SK-N-SH (cell line): ENCODE measurements around the gene ARL6IP4. TPM values are rescaled to one million over a fixed set of nuclear protein-coding genes. Genes with fewer than 3 reads are reported as not detected.

ENCODE experiments used
- CTCF ChIA-PET: fragments of 300-600, 350-600 bp; formaldehyde crosslinking; extraction: SDS; loops from one replicate; lab custom pipeline; 2021; lab: Yijun Ruan, JAX
- POLR2A ChIA-PET: fragments of 350-600 bp; sonication (Branson Sonifier 250); formaldehyde crosslinking; extraction: SDS; loops from one replicate; lab custom pipeline; 2020; ENCODE audit warnings: antibody characterized with exemption, inconsistent platforms; lab: Yijun Ruan, JAX
- DNase-seq: peaks from one replicate; pipeline ENCODE4 v3.0.0; 2012
- H2AFZ ChIP-seq: fragments of 200-600 bp; sonication (generic); 2 replicates; pipeline ENCODE4 v1.8.1; 2016; ENCODE audit warnings: antibody characterized with exemption, mild to moderate bottlenecking, low read depth
- H3F3A ChIP-seq: fragments of 200-600 bp; sonication (generic); replicated peaks from 2 replicates; pipeline ENCODE3; 2016; ENCODE audit warnings: antibody characterized with exemption, mild to moderate bottlenecking; ENCODE audit not compliant: insufficient read depth
- H3K27ac ChIP-seq, 2 experiments: fragments of 200-500 bp in 1 of 2; fragments of 200-600 bp in 1 of 2; sonication (Bioruptor generic) in 1 of 2; sonication (generic), shearing (Covaris generic) in 1 of 2; 2 replicates each; pipeline versions ENCODE4 v1.5.1 to v1.6.1; 2014 to 2016; ENCODE audit warnings: low read depth in 2 of 2, inconsistent platforms in 1 of 2, low read length in 1 of 2, mild to moderate bottlenecking in 1 of 2, mixed read lengths in 1 of 2
- H3K27me3 ChIP-seq: fragments of 200-600 bp; sonication (generic), shearing (Covaris generic); 2 replicates; pipeline ENCODE4 v1.6.1; 2016; ENCODE audit warnings: mixed run types; ENCODE audit not compliant: insufficient read depth
- H3K36me3 ChIP-seq, 2 experiments: fragments of 200-500 bp in 1 of 2; fragments of 200-600 bp in 1 of 2; sonication (Bioruptor generic) in 1 of 2; sonication (generic) in 1 of 2; replicated peaks in 1 of 2; 2 replicates each; pipeline versions ENCODE3 to v1.5.1; 2014 to 2016; ENCODE audit warnings: low read length in 1 of 2, mild to moderate bottlenecking in 1 of 2; ENCODE audit not compliant: insufficient read depth in 2 of 2, control insufficient read depth in 1 of 2
- H3K4me1 ChIP-seq, 2 experiments: fragments of 200-500 bp in 1 of 2; fragments of 200-600 bp in 1 of 2; sonication (Bioruptor generic) in 1 of 2; sonication (generic), shearing (Covaris generic) in 1 of 2; 2 replicates each; pipeline versions ENCODE4 v1.5.1 to v1.6.1; 2014 to 2016; ENCODE audit warnings: low read depth in 1 of 2, low read length in 1 of 2, mixed run types in 1 of 2; ENCODE audit not compliant: insufficient read depth in 2 of 2, control insufficient read depth in 1 of 2
- H3K4me2 ChIP-seq: fragments of 200-600 bp; sonication (generic), shearing (Covaris generic); 2 replicates; pipeline ENCODE4 v1.6.1; 2017; ENCODE audit warnings: mixed run types
- H3K4me3 ChIP-seq, 2 experiments: fragments of 200-500 bp in 1 of 2; fragments of 200-600 bp in 1 of 2; sonication (Bioruptor generic) in 1 of 2; sonication (generic), shearing (Covaris generic) in 1 of 2; 2 replicates each; pipeline versions ENCODE4 v1.5.1 to v1.8.1; 2014 to 2016; ENCODE audit warnings: low read depth in 2 of 2, inconsistent platforms in 1 of 2, low read length in 1 of 2, mild to moderate bottlenecking in 1 of 2, mixed read lengths in 1 of 2, moderate library complexity in 1 of 2
- H3K79me2 ChIP-seq: fragments of 200-600 bp; sonication (generic); 2 replicates; pipeline ENCODE4 v1.8.1; 2017; ENCODE audit warnings: mild to moderate bottlenecking; ENCODE audit not compliant: insufficient read depth
- H3K9ac ChIP-seq: fragments of 200-600 bp; sonication (generic); 2 replicates; pipeline ENCODE4 v1.6.1; 2017; ENCODE audit warnings: mixed run types
- H3K9me2 ChIP-seq: fragments of 200-600 bp; sonication (generic); 2 replicates; pipeline ENCODE4 v1.6.1; 2017; ENCODE audit warnings: mixed run types
- H3K9me3 ChIP-seq: fragments of 200-600 bp; sonication (generic); 2 replicates; pipeline ENCODE4 v1.6.1; 2017; ENCODE audit warnings: mixed run types, mild to moderate bottlenecking, moderate library complexity
- H4K20me1 ChIP-seq: fragments of 200-600 bp; sonication (generic); 2 replicates; pipeline ENCODE4 v1.6.1; 2017; ENCODE audit warnings: mild to moderate bottlenecking, mixed run types; ENCODE audit not compliant: insufficient read depth
- CTCF ChIP-seq: fragments of 200-600 bp; sonication (generic); IDR thresholded peaks from 2 replicates; pipeline ENCODE4 v1.6.1; 2017; ENCODE audit warnings: antibody characterized with exemption, mild to moderate bottlenecking, moderate library complexity
- FOXJ3 ChIP-seq: sonication (generic); formaldehyde crosslinking; IDR thresholded peaks from 2 replicates; pipeline ENCODE4 v1.5.1; 2020; ENCODE audit warnings: mild to moderate bottlenecking, missing genetic modification reagents
- MAX ChIP-seq: IDR thresholded peaks from 2 replicates; pipeline ENCODE4 v1.4.0; 2012; ENCODE audit warnings: low read depth
- MXI1 ChIP-seq: IDR thresholded peaks from 2 replicates; pipeline ENCODE4 v1.6.1; 2012; ENCODE audit warnings: mild to moderate bottlenecking, low read depth, low read length, improper control_type of control experiment
- NFIC ChIP-seq: IDR thresholded peaks from 2 replicates; pipeline ENCODE4 v1.4.0; 2012; ENCODE audit warnings: borderline replicate concordance
- PBX3 ChIP-seq: IDR thresholded peaks from 2 replicates; pipeline ENCODE4; 2012
- POLR2AphosphoS5 ChIP-seq: IDR thresholded peaks from 2 replicates; pipeline ENCODE4 v1.6.1; 2012; ENCODE audit warnings: low read depth, low read length
- RAD21 ChIP-seq: IDR thresholded peaks from 2 replicates; pipeline ENCODE4 v1.6.1; 2012; ENCODE audit warnings: mild to moderate bottlenecking, low read length
- REST ChIP-seq: IDR thresholded peaks from 2 replicates; pipeline ENCODE4 v1.6.1; 2012; ENCODE audit warnings: mild to moderate bottlenecking, low read depth, low read length, moderate library complexity
- TCF12 ChIP-seq: IDR thresholded peaks from 2 replicates; pipeline ENCODE4 v1.4.0; 2012
- TEAD4 ChIP-seq: IDR thresholded peaks from 2 replicates; pipeline ENCODE4 v1.4.0; 2012; ENCODE audit warnings: mild to moderate bottlenecking, borderline replicate concordance; ENCODE audit not compliant: insufficient read depth
- WGBS: methylation state at CpG from one replicate; pipeline ENCODE4 v1.1.6; 2017; ENCODE audit warnings: low lambda C conversion rate; 5-methylcytosine and 5-hydroxymethylcytosine counted together
- polyA plus RNA-seq, 3 experiments: library from polyadenylated mRNA; depleted of rRNA; stranded (reverse); fragments of >200 nt; gene quantifications; 2 replicates each; pipeline ENCODE4 v1.2.3, GENCODE V29; 2012

Gene ARL6IP4
- polyA plus RNA-seq, 1 of the 3 experiments (the other 2 are of a cell fraction), result 370 TPM

- TF ChIP-seq CTCF (peak; percentile 56), TCF12 (peak; percentile 80), FOXJ3 (no peak), POLR2AphosphoS5 (peak; percentile 23; the same call in 1 of the 2 replicates), PBX3 (peak; percentile 29; the same call in 1 of the 2 replicates), TEAD4 (0 out of 2 replicates have a peak, but pooled peaks have one; percentile 31), MAX (peak; percentile 96), NFIC (peak; percentile 39; the same call in 1 of the 2 replicates)
These were observed 33.7 kb upstream of the ARL6IP4 start (continued) for GRCh38 chr12:122946690-122947341.

- TF ChIP-seq MXI1, result no peak
- Histone ChIP-seq H3K4me2 (no peak overlapping the region), H3K9me2 (no peaks in the 10 kb centered on the region), H3F3A (peaks cover 22% of the 10 kb centered on the region), H3K79me2 (no peaks in the 10 kb centered on the region), H2AFZ (no peak overlapping the region; the same call in 1 of the 2 replicates), H3K4me3 (no peak overlapping the region), H3K4me1 (peaks cover 0 to 37% of the 10 kb centered on the region in 2 experiments; a peak in 2 of 4 replicates), H3K9me3 (no peaks in the 10 kb centered on the region), H4K20me1 (no peaks in the 10 kb centered on the region), H3K27ac (peak overlapping the region in 1 of 2 experiments; percentile 89; a peak in 2 of 4 replicates), H3K9ac (no peak overlapping the region), H3K36me3 (no peaks in the 10 kb centered on the region), H3K27me3 (no peaks in the 10 kb centered on the region)
- POLR2A ChIA-PET, result interaction anchor here (0.6 kb wide), 1 partner anchor 15 kb away, joined by 3 read pairs; no protein-coding TSS in a partner anchor
- DNase-seq, result no peak
- CTCF ChIA-PET, result interaction anchor here (0.6 to 13.7 kb wide), 5 partner anchors 80 to 311 kb away, joined by 3 to 148 read pairs (median 3); no protein-coding TSS in a partner anchor
- 91% methylated on average over 8 of the region's 15 CpGs for WGBS
These were observed 33.1 kb upstream of the ARL6IP4 start for GRCh38 chr12:122947352-122947792.

GRCh38 chr12:122948605-122949004 is 31.9 kb upstream of the ARL6IP4 start:
- Histone ChIP-seq H3K79me2 (no peaks in the 10 kb centered on the region), H3K4me3 (no peak overlapping the region), H4K20me1 (no peaks in the 10 kb centered on the region), H3K4me2 (no peak overlapping the region), H3K9me2 (no peaks in the 10 kb centered on the region), H3K27me3 (no peaks in the 10 kb centered on the region), H3K9ac (no peak overlapping the region), H2AFZ (no peak overlapping the region), H3K27ac (no peak overlapping the region), H3K36me3 (no peaks in the 10 kb centered on the region), H3F3A (peaks cover 22% of the 10 kb centered on the region), H3K9me3 (no peaks in the 10 kb centered on the region), H3K4me1 (peaks cover 0 to 27% of the 10 kb centered on the region in 2 experiments; a peak in 2 of 4 replicates)
- ChIA-PET POLR2A (no interaction called here), CTCF (interaction anchor here (0.8 to 13.7 kb wide), 6 partner anchors 24 to 312 kb away, joined by 3 to 148 read pairs (median 3); no protein-coding TSS in a partner anchor)
- WGBS, result 93% methylated on average over 8 of the region's 14 CpGs
- TF ChIP-seq REST, result 0 out of 2 replicates have a peak, but pooled peaks have one; percentile 32
- TF ChIP-seq MAX, result no peak
- no peak for TF ChIP-seq RAD21
- DNase-seq, result no peak
